VCaP (cell line): ENCODE data around the gene ZNF138.
"Not testable (repeated sequence)": the region's sequence is repeated elsewhere in the genome, so short reads cannot be mapped to it uniquely, and the experiment has no call there.

ENCODE experiments used
- H3K27ac ChIP-seq: fragments of 450-650 bp; 2 replicates; pipeline ENCODE4 v1.5.1; 2017
- TF ChIP-seq, protein P1 (sequence below): fragments of 450-650 bp; conservative IDR thresholded peaks from 2 replicates; pipeline ENCODE4 v1.5.1; 2017; ENCODE audit warnings: mild to moderate bottlenecking, moderate library complexity

The ZNF138 gene

DNA sequence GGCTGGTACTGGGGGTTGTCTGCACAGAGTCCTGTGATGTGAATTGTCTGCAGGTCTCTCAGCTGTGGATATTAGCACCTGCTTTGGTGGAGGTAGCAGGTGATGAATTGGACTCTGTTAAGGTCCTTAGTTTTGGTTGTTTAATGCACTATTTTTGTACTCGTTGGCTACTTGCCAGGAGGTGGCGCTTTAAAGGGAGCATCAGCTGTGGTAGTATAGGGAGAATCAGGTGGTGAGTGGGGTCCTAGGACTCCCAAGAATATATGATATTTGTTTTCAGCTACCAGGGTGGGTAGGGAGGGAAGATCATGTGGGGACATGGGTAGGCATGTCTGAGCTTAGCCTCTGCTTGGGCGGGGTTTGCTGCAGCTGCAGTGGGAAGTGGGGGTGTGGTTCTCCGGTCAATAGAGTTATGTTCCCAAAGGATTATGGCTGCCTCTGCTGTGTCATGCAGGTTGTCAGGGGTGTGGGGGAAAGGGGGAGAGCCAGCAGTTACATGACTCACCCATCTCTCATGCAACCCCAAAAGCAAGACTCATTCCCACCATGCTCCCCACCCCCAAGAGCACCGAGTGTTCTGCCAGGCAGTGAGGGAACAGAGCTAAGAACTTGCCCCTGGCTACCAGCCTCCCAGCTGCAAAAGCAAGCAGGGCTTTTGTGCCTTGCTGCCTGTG lies 55.2 kb downstream of the ZNF138 start:
- no peak overlapping the region for H3K27ac ChIP-seq
- TF ChIP-seq, protein P1, sequence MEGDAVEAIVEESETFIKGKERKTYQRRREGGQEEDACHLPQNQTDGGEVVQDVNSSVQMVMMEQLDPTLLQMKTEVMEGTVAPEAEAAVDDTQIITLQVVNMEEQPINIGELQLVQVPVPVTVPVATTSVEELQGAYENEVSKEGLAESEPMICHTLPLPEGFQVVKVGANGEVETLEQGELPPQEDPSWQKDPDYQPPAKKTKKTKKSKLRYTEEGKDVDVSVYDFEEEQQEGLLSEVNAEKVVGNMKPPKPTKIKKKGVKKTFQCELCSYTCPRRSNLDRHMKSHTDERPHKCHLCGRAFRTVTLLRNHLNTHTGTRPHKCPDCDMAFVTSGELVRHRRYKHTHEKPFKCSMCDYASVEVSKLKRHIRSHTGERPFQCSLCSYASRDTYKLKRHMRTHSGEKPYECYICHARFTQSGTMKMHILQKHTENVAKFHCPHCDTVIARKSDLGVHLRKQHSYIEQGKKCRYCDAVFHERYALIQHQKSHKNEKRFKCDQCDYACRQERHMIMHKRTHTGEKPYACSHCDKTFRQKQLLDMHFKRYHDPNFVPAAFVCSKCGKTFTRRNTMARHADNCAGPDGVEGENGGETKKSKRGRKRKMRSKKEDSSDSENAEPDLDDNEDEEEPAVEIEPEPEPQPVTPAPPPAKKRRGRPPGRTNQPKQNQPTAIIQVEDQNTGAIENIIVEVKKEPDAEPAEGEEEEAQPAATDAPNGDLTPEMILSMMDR, result no peak

DNA sequence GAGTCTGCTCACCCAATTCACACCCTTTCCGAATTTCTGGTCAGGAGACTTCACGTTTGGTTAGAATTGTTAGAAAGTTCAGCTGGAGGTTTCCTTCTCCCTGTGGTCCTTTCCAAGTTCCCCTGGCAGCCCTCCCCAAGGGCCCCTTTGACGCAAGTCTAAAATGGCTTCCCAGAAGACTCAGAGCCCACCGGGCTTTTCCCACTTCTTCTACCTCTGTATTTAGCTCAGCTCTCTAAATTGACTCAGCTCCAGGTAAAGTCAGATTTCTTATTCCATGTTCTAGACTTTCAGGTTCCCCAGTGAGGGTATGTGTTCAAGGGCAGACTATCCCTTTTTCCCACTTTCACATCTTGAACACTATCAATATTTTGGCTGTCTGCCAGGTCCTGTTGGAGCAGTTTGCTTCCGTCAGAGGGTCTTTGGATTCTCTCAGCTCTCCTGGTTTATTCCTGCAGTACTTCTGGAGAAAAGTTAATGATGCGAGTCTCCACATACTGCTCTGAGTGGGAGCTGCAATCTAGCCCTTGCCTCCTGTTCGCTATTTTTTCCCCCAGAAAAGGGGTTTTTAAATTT lies 55.8 kb downstream of the ZNF138 start:
- TF ChIP-seq, protein P1, result no peak
- no peak overlapping the region for H3K27ac ChIP-seq

DNA sequence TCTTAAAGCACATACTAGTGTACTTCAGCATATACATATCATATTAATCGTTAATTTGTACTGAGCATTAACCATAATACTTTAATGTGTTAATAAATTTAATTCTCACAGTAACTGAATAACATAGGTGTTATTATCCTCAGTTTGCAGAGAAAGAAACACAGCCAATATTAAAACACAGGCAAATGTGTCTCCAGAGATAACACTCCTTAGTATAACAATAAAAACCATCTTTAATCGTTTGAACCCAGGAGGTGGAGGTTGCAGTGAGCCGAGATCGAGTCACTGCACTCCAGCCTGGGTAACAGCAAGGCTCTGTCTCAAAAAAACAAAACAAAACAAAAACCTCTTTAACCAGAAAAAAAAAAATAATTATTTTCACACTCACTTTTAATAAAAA lies 59.5 kb downstream of the ZNF138 start:
- TF ChIP-seq, protein P1, result no peak
- H3K27ac ChIP-seq, result no peak overlapping the region

DNA sequence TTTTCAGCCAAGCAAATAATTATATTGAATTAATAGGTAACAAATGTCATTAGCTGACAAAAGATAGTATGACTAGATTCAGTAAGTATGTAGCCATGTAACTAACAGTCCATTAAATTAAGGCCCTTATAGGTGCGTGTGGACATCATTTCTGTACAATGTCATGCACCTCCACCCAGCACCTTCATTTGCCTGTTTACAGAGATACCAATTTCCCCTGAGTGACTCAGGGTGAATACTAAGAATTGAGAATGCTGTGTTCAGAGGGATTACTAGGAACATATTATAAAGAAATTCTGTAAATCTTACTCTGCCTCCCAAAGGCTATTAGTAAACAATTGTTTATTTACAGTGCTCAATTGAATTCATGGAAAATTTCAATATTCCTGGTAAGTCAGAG lies 60.7 kb downstream of the ZNF138 start:
- TF ChIP-seq, protein P1, result no peak
- H3K27ac ChIP-seq, result no peak overlapping the region

DNA sequence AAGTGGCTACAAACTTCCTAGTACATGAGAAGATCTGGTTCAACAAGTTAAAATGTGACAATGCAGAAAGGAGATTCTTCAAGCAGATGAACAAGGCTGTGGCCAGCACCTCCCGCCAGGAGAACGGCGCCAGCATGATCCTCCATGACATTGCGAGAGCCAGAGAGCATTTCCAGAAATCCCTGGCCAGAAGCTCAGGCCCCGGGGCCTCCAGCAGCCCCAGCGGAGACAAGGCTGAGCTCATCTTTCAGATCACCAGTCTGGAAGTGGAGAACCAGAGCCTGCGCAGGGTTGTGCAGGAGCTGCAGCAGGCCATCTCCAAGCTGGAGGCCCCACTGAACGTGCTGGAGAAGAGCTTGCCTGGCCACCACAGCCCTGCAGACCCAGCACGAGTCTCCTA lies 68.8 kb downstream of the ZNF138 start:
- TF ChIP-seq, protein P1, result no peak
- no peak overlapping the region for H3K27ac ChIP-seq

DNA sequence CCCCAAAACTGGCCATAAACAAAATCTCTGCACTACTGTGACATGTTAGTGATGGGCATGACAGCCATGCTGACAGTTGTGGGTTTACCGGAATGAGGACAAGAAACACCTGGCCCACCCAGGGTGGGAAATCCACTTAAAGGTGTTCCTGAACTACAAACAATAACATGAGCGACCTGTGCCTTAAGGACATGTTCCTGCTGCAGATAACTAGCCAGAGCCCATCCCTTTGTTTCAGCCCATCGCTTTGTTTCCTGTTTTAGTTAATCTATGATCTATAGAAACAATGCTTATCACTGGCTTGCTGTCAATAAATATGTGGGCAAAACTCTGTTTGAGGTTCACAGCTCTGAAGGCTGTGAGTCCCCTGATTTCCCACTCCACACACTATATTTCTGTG lies 69.3 kb downstream of the ZNF138 start:
- not testable (repeated sequence) for H3K27ac ChIP-seq

DNA sequence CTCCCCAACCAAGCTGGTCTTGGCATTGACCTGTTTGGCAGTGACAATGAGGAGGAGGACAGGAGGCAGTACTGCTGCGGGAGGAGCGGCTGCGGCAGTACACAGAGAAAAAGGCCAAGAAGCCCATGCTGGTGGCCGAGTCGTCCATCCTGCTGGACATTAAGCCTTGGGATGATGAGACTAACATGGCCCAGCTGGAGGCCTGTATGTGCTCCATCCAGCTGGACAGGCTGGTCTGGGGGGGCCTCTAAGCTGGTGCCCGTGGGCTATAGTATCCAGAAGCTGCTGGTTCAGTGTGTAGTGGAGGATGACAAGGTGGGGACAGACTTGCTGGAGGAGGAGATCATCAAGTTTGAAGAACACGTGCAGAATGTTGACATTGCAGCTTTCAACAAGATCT lies 69.7 kb downstream of the ZNF138 start:
- no peak overlapping the region for H3K27ac ChIP-seq
- TF ChIP-seq, protein P1, result no peak

DNA sequence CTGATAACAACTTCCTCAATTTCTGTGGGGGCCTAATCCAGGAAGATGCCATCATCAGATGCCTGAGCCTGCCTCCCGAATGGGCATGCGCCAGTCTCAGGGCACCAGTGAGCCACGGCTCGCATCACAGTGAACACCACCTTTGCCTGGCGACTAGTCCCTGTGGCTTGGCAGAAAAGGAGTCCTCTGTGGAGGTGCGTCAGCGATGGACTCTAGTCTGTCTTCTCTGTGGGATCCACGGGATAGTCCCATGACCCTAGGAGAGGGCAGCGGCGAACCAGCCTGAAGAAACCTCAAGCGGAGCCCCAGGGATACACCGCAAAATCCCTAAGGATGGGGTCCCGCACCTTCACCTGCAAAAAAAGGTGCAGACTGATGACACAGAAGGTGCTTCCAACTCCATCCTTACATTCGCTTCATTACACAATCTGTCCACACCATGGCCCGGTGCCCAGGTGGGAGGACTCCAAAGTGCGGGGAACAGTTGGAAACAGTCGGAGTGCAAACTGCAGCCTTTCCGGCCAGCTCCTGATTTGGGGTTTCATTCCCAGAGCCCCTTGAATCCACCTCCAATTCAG lies 73.7 kb downstream of the ZNF138 start:
- TF ChIP-seq, protein P1, result no peak
- H3K27ac ChIP-seq, result no peak overlapping the region
